Fibroblast of skin of left biceps (primary cell): ENCODE data around the gene TRMT11.
"Not testable (repeated sequence)": the region's sequence is repeated elsewhere in the genome, so short reads cannot be mapped to it uniquely, and the experiment has no call there.

Source experiments
- DNase-seq, 2 experiments: peaks; one replicate each; pipeline ENCODE4 v3.0.0-alpha.2; 2013; ENCODE audit warnings: low read depth in 2 of 2

Gene TRMT11

GRCh38 chr6:125956506-125957390 lies 29.6 kb upstream of the TRMT11 start, which contains the start of gene HINT3:
Gene HINT3 (plus strand): TSS chr6:125956770. CDS start chr6:125956978, 208 bp downstream.
- peak; percentile 88 for DNase-seq

- no peak for DNase-seq
Measured at GRCh38 chr6:125957391-125957693, 29.0 kb upstream of the TRMT11 start.

- no peak for DNase-seq
Measured at GRCh38 chr6:125957845-125958244, 28.5 kb upstream of the TRMT11 start.

- no peak for DNase-seq
Measured at GRCh38 chr6:125959041-125959440, 27.3 kb upstream of the TRMT11 start.

GRCh38 chr6:125961117-125961516 lies 25.2 kb upstream of the TRMT11 start:
- no peak for DNase-seq

- no peak for DNase-seq
Measured at GRCh38 chr6:125962900-125963497, 23.3 kb upstream of the TRMT11 start.

- no peak for DNase-seq
Measured at GRCh38 chr6:125963817-125964216, 22.5 kb upstream of the TRMT11 start.

- DNase-seq = no peak
Measured at GRCh38 chr6:125966569-125966968, 19.8 kb upstream of the TRMT11 start.

- no peak for DNase-seq
Measured at GRCh38 chr6:125968493-125968892, 17.8 kb upstream of the TRMT11 start.

- no peak for DNase-seq
Measured at GRCh38 chr6:125970760-125971159, 15.6 kb upstream of the TRMT11 start.

GRCh38 chr6:125972478-125972877 lies 13.9 kb upstream of the TRMT11 start:
- not testable (repeated sequence) for DNase-seq

- peak in 1 of 2 experiments; percentile 38 for DNase-seq
Measured at GRCh38 chr6:125974214-125974866, 12.0 kb upstream of the TRMT11 start.

- no peak for DNase-seq
Measured at GRCh38 chr6:125979101-125979500, 7.2 kb upstream of the TRMT11 start.

- DNase-seq = no peak
Measured at GRCh38 chr6:125981571-125982185, 4.7 kb upstream of the TRMT11 start.

- peak; percentile 57 to 59 for DNase-seq
Measured at GRCh38 chr6:125983246-125983945, 2.9 kb upstream of the TRMT11 start.

GRCh38 chr6:125984311-125984710 lies 2.0 kb upstream of the TRMT11 start:
- DNase-seq = peak in 1 of 2 experiments; percentile 45

GRCh38 chr6:125985522-125985921 lies 818 bp upstream of the TRMT11 start:
- no peak for DNase-seq

GRCh38 chr6:125985979-125986300 lies 400 bp upstream of the TRMT11 start:
- DNase-seq = no peak

GRCh38 chr6:125987026-125987617 lies 782 bp downstream of the TRMT11 start:
- no peak for DNase-seq

GRCh38 chr6:125988280-125988679 lies 1.9 kb downstream of the TRMT11 start:
- no peak for DNase-seq

- no peak for DNase-seq
Measured at GRCh38 chr6:125989631-125990030, 3.3 kb downstream of the TRMT11 start.
